Measurements from ENCODE around the gene DERL3.

The DERL3 gene

DNA sequence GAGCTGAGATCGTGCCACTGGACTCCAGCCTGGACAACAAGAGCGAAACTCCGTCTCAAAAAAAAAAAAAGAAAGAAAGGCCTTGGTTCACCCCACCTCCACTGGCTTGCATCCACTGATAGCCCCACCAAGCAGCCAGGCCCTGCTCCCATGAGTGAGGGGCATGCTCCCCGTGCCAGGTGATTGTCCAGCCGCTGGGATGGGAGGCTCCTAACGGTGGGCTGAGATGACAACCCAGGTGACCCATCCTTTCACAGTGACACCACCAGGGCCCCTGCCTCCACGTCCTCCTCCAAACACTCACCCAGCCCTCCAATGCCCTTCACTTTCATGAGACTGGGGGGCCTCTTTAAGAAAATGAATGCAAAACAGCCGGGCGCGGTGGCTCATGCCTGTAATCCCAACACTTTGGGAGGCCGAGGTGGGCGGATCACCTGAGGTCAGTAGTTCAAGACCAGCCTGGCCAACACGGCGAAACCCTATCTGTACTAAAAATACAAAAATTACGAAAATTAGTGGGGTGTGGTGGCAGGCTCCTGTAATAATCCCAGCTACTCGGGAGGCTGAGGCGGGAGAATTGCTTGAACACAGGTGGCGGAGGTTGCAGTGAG is 8.6 kb upstream of the DERL3 start:
- DNase-seq (ENCODE audit: low read depth) = no peak

- DNase-seq (ENCODE audit: low read depth) = no peak
Observed at GRCh38 chr22:23846081-23846469, 7.3 kb upstream of the DERL3 start.

DNA sequence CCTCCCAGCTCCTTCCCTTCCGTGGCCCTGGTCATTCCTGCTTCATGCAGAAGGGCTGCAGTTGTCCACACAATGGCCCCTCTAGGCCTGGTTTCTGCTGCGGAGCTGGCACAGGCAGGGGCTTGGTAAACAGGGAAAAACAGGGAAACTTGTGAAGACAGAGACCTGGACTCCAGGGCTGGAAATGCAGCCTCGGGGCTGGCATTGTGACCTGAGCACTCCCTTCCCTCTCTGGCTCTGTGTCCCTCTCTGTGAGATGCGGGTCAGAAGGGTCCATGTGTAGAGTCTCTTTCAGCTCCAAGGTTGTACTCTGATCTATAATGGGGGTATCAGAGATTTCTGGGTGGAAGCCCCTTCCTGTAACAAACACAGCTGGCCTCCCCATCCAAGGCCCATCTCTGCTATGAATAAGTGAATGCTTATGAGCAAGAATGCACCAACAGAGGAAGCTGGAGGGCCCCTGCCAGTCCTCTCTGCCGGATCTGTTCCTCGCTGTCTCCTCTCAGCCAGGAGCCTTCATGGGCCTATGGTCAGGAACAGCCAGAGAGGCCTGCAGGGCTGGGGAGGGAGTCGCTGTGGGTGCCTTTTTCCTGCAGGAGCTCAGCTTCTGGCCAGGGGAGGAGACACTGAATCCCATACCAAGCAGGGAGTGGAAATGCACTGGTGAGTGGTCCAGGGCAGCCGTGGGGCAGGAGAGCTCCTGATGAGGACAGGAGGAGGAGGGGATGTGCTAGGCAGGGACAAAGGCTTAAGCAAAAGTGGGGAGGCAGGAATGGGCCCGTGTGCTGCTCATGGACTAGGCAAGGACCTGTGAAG is 6.7 kb upstream of the DERL3 start:
- DNase-seq (ENCODE audit: low read depth) = no peak

DNA sequence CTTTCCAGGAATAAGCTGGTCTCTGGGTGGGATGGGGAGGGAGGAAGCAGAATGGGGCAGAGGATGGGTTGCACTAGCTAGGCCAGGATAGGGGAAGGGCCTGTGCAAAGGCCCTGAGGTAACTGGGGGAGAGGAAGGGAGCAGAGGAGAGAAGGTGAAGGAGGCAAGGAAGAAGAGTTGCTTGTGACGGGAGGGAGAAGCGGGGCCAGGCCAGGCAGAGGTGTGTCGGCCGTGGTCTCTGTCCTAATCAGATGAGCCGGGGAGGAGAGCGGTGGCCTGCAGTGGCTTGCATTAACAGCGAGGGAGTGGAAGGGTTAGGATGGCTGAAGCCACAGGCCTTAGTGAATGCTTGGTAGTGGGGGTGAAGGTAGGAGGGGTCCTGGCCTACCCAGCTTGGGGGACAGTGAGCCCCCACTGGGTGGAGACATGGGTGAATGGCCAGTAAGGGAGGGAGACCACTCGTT is 6.0 kb upstream of the DERL3 start:
- DNase-seq (ENCODE audit: low read depth) = no peak

DNA sequence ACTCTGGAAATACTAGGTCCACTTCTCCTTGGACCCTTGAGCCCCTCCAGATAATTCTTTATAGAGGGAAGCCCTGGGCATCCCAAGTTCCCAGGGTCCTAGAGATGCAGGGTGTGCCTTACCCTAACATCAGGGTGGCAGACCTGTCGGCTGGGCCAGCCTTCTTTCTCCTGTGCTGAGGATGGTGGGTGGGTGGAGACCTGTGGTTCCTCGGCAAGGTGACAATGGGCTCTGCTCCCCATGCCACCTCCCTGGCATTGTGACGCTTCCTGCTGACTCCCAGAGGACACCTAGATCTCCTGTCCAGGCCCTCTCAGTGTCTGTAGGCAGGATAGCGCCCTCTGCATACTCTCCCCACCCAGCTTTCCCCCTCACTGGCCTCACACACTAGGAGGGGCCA is 3.8 kb upstream of the DERL3 start:
- no peak for DNase-seq (ENCODE audit: low read depth)

DNA sequence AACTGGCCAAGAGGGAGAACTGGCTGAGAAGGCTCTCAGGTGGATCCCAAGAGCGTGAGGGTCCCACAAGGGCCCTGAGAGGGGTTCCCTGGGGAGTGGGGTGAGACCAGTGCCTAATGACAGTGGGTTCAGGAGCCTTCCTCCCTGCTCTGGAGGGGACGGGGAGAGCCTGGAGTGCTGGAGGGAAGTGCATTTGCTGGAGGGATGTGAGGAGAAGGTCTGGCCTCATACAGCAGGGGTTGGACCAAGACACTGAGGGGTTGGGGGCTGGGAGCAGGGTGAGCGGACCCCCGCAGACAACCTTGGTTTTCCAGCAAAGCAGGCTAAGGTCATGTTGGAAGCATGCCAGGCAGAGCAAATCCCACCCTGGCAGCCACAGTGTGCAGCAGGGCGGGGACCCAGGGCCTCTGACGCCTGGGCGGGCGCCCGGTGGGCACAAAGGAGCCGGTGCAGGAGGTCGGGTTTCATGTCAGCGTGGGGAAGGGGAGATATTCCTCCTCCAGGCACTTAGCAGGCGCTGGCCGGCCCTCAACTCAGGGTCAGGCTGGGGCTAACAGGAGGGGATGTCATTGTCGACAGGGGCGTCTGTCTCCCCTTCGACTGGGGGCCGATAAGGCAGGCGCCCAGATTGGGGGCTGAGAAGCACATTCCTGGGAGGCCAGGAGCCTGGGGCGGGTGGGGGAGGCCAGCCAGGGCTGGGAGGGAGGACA is 3.1 kb upstream of the DERL3 start:
- no peak for DNase-seq (ENCODE audit: low read depth)

DNA sequence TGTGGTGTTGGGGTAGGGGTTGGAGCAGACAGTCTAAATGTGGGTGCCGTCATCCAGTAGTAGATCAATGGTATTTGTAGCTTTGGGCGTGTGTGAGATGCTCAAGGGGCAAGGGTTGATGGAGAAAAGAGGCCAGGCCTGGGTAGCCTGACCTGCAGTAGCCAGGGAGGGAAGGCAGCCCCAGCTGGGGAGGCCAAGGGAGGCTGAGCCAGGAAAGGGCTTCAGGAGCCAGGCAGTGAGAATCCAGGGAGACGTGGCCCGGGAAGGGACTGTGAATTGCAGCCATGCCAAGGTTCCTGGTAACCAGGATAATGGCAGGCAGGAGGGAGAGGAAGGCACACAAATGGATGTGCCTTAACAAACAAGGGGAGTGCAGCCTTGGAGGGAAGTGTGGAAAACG is 2.5 kb upstream of the DERL3 start:
- DNase-seq (ENCODE audit: low read depth) = no peak

- DNase-seq (ENCODE audit: low read depth) = no peak
Observed at GRCh38 chr22:23840026-23840425, 1.2 kb upstream of the DERL3 start.

GRCh38 chr22:23837911-23838680 is 710 bp downstream of the DERL3 start:
- no peak for DNase-seq (ENCODE audit: low read depth)

DNA sequence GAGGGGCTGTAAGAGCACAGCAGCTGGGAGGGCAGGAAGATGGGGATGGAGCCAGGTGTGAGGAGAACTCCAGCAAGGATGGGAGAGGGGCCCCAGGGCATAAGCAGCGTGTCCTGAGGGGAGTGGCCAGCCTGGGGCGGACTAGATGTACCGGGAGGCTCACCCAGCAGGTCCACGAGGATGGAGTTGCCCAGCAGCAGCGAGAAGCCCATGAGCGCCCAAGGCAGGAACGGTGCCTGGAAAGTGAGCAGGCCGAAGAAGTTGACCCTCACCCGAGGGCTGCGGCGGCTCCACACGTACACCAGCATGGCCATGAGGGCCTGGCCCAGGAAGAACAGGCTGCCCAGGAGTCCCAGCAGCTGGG is 1.3 kb downstream of the DERL3 start:
- no peak for DNase-seq (ENCODE audit: low read depth)

DNA sequence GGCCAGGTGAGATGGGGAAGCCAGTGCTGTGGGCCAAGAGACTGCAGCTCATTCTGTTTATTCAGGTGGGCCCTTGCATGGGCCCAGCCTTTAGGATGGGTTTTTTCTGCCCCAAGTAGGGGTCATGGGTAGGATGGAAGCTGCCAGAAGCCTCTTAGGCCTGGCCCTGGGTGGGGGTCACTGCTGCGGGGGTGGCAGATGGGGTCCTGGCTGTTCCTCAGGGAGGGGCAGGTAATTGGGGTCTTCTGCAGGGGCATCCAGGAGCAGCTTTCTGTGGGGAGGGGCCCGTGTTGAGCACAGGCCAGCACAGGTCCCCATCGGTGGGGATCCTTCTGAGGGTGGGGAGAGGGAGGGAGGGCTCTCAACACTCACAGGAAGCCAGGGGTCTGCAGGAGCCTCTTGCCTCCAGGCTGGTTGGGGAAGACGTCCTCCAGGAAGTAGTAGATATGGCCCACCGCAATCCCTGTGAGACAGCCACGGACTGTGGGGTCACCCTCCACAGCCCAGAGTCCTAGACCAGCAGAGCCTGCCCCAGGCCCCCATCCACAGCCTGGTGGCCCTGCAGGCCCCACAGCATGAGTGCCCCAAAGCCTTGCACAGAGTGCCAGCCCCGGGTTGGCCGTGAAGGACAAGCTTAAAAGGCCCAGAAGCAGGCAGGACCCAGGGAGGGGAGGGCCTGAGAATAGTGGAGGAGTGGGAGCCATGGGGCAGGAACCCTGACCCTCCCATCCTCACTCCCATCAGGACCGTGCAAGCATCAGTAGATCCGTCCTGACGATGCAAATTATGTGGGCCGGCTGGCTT is 1.9 kb downstream of the DERL3 start:
- DNase-seq (ENCODE audit: low read depth) = no peak

DNA sequence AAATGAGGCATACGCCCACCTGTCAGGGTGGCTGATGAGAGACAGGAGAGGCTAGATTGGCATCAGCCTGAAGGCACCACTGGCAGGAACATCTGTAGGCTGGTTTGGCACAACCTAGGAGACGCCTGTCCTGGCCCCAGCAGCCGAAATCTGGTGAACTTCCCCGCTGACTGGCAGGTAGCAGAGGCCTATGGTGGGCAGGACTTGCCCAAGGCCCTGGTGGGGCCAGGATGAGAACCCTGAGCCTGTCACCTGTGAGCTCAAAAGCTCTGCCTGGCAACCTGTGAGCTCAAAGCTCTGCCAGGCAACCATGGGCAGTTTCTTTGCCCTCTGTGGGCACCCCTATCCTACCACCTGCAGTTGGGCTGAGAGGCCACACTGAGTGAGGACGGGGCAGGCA is 2.5 kb downstream of the DERL3 start:
- no peak for DNase-seq (ENCODE audit: low read depth)

DNA sequence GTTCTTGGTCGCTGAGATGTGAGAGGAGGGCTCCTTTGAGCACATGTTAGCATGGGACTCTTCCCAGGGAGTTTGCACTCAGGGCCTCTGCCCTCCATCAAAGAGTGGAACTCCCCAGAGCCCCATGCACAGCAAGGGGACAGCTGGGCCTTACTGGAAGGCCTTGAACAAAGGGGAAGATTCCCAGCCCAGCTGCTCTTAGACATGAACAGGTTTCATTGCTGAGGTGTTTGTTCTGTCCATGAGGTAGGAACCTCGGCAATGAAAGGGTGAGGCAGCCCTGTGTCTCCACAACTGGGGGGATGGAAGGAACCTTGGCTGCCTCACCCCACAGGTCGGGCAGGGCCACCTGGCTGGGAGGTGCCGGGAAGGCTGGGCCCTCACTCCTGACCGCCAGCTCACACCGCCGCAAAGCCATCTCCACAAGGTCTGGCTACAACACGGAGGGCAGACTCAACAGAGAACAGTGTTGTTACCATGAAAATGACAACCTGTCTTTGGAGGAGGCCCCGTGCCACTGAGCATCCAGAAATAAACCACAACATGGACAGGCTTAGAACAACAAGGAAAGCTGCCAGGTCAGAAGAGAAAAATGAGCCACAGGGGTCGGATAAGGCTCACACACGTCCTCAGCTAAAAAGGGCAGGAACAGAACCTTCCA is 3.2 kb downstream of the DERL3 start:
- DNase-seq (ENCODE audit: low read depth) = no peak

DNA sequence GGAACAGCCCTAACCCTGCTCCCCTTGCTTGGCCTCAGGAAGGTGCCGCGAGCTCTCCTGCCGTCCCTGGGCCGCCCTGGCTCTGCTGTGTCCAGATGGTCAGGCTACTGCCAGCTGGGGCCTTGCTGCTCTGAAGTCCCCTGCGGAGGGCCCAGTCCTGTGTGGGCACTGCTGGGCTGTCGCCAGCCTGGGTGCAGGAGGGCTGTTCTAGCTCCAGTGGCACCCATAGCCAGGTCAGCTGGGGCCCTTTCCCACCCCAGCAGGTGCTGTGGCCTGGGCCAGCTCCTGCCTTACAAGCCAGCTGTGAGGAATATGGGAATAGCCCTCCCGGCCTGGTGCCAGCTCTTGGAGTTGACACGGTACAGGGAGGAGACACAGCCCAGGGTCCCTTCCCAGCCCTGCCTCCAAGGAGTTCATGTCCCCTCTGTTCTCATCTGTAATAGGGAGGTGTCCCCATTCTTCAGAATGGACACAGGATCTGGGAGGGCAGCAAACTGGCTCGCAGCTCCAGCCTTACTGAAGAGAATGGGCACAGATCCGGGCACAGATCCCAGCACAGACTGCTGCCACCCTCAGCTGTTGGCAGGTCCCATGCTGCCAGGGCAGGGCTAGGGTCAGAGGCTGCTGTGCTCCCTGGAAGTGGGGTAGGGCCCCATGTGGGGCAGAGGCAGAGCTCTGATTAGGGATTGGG is 3.9 kb downstream of the DERL3 start:
- DNase-seq (ENCODE audit: low read depth) = no peak

GRCh38 chr22:23834406-23834792 is 4.4 kb downstream of the DERL3 start:
- no peak for DNase-seq (ENCODE audit: low read depth)

GRCh38 chr22:23833911-23834317 is 4.9 kb downstream of the DERL3 start:
- no peak for DNase-seq (ENCODE audit: low read depth)

GRCh38 chr22:23833017-23833751 is 5.6 kb downstream of the DERL3 start:
- no peak for DNase-seq (ENCODE audit: low read depth)

DNA sequence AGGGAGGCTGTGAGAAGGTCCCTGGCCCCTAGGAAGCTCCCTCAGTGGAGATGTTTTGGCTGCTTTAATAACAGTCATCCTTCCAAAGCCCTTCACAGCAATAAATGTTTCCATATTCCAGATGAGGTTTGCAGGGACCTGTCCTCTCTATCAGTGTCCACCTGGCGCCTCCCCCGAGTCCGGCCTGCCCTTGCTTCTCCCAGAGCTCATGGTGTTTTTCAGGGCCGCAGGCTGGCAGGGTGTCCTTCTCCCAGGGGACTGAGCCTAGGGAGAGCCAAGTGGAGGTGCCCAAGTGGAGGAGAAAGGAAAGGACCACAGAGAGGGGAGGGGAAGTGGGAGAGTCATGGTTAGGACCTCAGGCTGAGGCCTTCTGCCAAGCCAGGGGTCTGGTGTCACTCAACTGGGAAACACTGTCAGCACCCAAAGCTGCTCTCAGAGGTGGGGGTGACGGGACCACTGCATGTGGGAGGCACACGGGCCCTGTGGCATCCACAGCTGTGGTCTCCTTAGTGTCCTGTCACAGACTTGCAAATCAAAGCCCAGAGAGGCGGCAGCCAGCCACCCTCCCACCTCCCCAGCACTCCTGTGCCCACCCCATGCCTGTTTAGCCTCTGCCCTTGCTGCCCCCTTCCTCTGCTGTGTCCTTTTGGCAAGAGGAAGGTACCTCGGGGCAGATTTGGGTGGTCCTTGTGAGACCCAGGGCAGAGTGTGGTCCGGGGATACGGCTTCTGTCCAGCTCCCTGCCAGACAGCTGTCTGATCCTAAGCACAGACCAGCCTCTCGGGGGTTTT is 6.4 kb downstream of the DERL3 start:
- DNase-seq (ENCODE audit: low read depth) = no peak

DNA sequence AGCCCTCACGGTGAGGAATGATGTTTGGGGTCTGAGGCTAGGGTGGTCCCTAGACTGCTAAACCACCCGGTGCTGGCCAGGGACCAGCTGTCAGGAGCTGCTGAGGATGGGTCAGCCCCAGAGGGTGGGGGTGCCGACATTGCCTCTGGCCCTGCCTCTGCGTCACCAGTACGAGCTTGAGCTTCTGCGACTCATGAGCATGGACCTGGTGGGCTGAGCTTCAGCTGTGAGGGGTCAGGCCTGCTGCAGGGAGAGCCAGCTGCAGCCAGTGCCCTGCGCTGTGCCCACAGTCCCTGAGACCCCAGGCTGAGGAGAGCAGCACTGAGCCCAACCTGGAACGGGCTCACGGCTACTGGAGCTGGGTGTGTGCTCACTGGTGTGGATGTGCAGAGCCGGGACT is 7.0 kb downstream of the DERL3 start:
- no peak for DNase-seq (ENCODE audit: low read depth)

Measured in stimulated activated CD8-positive, alpha-beta memory T cell treated with anti-CD3 and anti-CD28 coated beads, Interleukin-4, amount 100 ng/mL, for 24 hours (primary cell).